Neural progenitor cell (in vitro differentiated cells): ENCODE measurements around the gene TMEM52B.

Experiments used
- EZH2 ChIP-seq: fragments of 200-600 bp; sonication (generic); IDR thresholded peaks from 2 replicates; pipeline ENCODE4 v1.6.1; 2017; ENCODE audit warnings: antibody characterized with exemption, mild to moderate bottlenecking, moderate library complexity
- EZH2phosphoT487 ChIP-seq: fragments of 200-600 bp; sonication (generic); IDR thresholded peaks from 2 replicates; pipeline ENCODE4 v1.6.1; 2017; ENCODE audit warnings: antibody characterized with exemption
- TF ChIP-seq, protein P1 (sequence below): fragments of 200-600 bp; sonication (generic); IDR thresholded peaks from 2 replicates; pipeline ENCODE4 v1.5.1; 2017; ENCODE audit warnings: antibody characterized with exemption, mild to moderate bottlenecking

DNA sequence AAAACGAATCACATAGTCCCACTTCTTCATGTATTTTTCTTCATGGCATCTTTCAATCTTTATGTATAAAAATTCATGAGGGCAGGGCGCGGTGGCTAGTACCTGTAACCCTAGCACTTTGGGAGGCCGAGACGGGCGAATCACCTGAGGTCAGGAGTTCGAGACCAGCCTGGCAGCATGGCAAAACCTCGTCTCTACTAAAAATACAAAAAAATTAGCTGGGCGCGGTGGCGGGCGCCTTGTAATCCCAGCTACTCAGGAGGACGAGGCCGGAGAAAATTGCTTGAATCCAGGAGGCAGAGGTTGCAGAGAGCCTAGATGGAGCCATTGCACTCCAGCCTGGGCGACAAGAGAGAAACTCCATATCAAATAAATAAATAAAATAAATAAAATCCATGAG lies 31.4 kb downstream of the TMEM52B start:
- TF ChIP-seq, protein P1, sequence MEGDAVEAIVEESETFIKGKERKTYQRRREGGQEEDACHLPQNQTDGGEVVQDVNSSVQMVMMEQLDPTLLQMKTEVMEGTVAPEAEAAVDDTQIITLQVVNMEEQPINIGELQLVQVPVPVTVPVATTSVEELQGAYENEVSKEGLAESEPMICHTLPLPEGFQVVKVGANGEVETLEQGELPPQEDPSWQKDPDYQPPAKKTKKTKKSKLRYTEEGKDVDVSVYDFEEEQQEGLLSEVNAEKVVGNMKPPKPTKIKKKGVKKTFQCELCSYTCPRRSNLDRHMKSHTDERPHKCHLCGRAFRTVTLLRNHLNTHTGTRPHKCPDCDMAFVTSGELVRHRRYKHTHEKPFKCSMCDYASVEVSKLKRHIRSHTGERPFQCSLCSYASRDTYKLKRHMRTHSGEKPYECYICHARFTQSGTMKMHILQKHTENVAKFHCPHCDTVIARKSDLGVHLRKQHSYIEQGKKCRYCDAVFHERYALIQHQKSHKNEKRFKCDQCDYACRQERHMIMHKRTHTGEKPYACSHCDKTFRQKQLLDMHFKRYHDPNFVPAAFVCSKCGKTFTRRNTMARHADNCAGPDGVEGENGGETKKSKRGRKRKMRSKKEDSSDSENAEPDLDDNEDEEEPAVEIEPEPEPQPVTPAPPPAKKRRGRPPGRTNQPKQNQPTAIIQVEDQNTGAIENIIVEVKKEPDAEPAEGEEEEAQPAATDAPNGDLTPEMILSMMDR, result no peak
- TF ChIP-seq EZH2phosphoT487, result no peak
- no peak for TF ChIP-seq EZH2
